ENCODE data around the gene PRSS57. TPM values are rescaled to one million over a fixed set of nuclear protein-coding genes. Genes with fewer than 3 reads are reported as not detected.

The PRSS57 gene
- total RNA-seq, 2 donors from 2014 or later = not detected

DNA sequence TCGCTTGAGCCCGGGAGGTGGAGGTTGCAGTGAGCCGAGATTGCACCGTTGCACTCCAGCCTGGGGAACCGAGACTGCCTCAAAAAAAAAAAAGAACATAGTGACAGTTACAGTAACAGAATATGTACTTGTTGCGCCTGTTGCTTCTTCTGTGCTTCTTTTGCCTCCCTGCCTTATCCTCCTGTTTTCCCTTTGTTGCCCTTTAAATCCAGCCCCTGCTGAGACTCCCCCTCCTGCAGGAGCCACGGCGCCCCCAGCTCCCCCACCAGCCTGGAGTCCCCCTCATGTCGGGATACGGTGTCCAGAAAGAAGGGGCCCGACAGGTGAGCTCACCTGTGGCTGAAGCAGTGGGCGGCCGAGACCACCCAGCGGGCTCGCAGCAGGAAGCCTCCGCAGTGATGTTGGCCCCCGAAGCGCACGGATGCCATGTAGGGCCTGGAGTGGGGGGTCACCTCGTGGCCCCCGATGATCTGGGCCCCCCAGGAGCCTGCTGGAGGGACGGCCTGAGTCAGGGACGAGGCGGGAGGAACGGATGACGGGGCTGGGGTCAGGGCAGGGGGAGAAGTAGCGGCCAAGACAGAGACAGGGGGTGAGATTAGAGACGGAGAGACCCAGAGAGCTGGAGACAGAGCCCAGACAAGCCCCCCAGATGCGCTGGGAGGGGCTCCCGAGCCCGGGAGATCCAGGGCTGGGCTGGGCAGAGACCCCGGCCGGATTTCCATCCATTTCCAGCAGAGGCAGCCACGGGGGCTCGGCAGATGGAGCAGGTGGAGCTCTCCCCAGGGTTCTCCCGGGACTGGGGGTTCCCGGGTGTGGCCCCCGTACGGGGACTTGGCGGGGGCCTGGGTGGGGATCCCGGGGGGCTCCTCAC is 536 bp downstream of the PRSS57 start:
- Histone ChIP-seq H3K27ac (no peak overlapping the region), H3K9me3 (no peaks in the 10 kb centered on the region), H3K9ac (ENCODE audit: low read depth in 2 of 2, low read length in 2 of 2) (no peak overlapping the region), H3K36me3 (no peaks in the 10 kb centered on the region), H3K4me1 (no peaks in the 10 kb centered on the region), H3K4me3 (no peak overlapping the region), H3K27me3 (peaks cover 4% of the 10 kb centered on the region)
- TF ChIP-seq, protein P1, sequence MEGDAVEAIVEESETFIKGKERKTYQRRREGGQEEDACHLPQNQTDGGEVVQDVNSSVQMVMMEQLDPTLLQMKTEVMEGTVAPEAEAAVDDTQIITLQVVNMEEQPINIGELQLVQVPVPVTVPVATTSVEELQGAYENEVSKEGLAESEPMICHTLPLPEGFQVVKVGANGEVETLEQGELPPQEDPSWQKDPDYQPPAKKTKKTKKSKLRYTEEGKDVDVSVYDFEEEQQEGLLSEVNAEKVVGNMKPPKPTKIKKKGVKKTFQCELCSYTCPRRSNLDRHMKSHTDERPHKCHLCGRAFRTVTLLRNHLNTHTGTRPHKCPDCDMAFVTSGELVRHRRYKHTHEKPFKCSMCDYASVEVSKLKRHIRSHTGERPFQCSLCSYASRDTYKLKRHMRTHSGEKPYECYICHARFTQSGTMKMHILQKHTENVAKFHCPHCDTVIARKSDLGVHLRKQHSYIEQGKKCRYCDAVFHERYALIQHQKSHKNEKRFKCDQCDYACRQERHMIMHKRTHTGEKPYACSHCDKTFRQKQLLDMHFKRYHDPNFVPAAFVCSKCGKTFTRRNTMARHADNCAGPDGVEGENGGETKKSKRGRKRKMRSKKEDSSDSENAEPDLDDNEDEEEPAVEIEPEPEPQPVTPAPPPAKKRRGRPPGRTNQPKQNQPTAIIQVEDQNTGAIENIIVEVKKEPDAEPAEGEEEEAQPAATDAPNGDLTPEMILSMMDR (IDR thresholded peaks at IDR 0.05) = no peak
- intact Hi-C loops (cut with DNase I) = no loop called here
- no peak for DNase-seq

DNA sequence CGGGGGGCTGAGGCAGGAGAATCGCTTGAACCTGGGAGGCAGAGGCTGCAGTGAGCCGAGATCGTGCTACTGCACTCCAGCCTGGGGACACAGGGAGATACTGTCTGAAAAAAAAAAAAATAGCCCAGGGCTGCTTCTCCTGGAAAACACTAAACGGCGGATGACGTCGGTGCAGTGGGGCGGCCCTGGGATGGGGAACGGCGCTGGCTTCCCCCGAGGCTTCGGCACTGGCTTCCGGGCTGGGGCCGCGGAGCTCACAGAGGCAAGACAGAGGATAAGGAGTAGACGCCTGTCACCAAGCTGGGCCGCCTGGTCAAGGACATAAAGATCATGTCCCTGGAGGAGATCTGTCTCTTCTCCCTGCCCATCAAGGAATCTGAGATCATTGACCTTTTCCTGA is 5.0 kb downstream of the PRSS57 start:
- Histone ChIP-seq H3K9me3 (no peaks in the 10 kb centered on the region), H3K27me3 (no peaks in the 10 kb centered on the region), H3K4me3 (no peak overlapping the region), H3K4me1 (no peaks in the 10 kb centered on the region), H3K36me3 (no peaks in the 10 kb centered on the region), H3K27ac (no peak overlapping the region), H3K9ac (ENCODE audit: low read depth in 2 of 2, low read length in 2 of 2) (no peak overlapping the region)
- TF ChIP-seq, protein P1 (IDR thresholded peaks at IDR 0.05) = no peak
- no peak for DNase-seq
- intact Hi-C loops (cut with DNase I) = no loop called here

DNA sequence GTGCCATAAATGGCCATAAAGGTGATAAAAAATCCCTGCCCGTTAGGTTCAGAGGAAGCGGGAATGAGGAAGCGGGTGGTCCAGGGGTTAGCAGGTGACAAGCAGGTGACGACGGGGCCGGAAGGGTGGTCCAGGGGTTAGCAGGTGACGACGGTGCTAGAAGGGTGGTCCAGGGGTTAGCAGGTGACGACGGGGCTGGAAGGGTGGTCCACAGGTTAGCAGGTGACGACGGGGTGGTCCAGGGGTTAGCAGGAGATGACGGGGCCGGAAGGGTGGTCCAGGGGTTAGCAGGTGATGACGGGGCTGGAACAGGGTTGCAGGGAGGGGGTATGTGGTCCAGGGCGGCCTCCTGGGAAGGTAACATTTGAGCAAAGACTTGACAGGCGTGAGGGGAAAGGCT is 6.3 kb downstream of the PRSS57 start:
- intact Hi-C loops (cut with DNase I) = no loop called here
- H3K27ac ChIP-seq = no peak overlapping the region
- H3K9ac ChIP-seq (ENCODE audit: low read depth in 2 of 2, low read length in 2 of 2) = no peak overlapping the region
- H3K36me3 ChIP-seq = no peaks in the 10 kb centered on the region
- TF ChIP-seq, protein P1 (IDR thresholded peaks at IDR 0.05) = no peak
- no peaks in the 10 kb centered on the region for H3K27me3 ChIP-seq
- no peak overlapping the region for H3K4me3 ChIP-seq
- H3K4me1 ChIP-seq = no peaks in the 10 kb centered on the region
- no peak for DNase-seq
- no peaks in the 10 kb centered on the region for H3K9me3 ChIP-seq

DNA sequence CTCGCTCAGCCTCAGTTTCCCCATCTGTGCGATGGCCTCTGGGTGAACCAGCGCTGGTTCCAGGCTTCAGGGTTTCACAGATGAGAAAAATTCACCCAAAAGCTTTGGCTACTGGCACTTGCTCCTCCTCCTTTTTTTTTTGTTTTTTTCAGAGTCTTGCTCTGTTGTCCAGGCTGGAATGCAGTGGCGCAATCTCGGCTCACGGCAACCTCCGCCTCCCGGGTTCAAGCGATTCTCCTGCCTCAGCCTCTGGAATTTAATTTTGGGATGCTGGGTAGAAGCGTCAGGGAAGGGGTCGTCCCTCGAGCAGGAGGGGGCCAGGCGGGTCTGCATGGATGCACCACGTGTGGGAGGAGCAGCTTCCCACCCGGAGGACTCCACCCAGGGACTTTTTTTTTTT is 7.0 kb downstream of the PRSS57 start:
- Histone ChIP-seq H3K4me1 (no peaks in the 10 kb centered on the region), H3K36me3 (no peaks in the 10 kb centered on the region), H3K9ac (ENCODE audit: low read depth in 2 of 2, low read length in 2 of 2) (no peak overlapping the region), H3K27me3 (no peaks in the 10 kb centered on the region), H3K27ac (no peak overlapping the region), H3K4me3 (no peak overlapping the region), H3K9me3 (no peaks in the 10 kb centered on the region)
- TF ChIP-seq, protein P1 (IDR thresholded peaks at IDR 0.05) = no peak
- intact Hi-C loops (cut with DNase I) = no loop called here
- no peak for DNase-seq

DNA sequence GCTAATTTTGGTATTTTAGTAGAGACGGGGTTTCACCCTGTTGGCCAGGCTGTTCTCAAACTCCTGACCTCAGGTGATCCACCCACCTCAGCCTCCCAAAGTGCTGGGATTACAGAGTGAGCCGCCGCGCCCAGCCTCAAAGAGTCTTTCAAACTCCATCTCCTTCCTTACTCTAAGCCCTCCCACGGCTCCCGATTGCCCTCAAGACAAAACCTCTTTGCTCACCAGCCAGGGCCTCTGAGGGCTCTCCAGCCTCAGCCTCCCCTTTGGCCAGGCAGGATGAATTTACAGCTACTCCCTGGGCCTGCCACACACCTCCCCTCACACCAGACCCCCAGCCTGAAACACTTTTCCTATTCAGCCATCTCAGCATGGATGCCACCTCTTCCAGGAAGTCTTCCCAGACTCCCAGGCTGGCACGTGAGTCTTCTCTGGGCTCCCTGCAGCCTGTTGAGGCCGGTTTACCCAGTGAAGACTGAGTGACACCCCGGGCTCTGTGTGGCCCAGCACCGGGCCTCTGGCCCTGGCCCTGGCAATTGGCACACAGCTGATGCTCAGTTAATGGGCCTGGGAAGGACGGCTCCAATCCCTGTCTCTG is 7.6 kb downstream of the PRSS57 start:
- DNase-seq = no peak
- Histone ChIP-seq H3K4me3 (no peak overlapping the region), H3K27me3 (no peaks in the 10 kb centered on the region), H3K36me3 (no peaks in the 10 kb centered on the region), H3K9me3 (no peaks in the 10 kb centered on the region), H3K27ac (no peak overlapping the region), H3K9ac (ENCODE audit: low read depth in 2 of 2, low read length in 2 of 2) (no peak overlapping the region), H3K4me1 (no peaks in the 10 kb centered on the region)
- TF ChIP-seq, protein P1 (IDR thresholded peaks at IDR 0.05) = no peak
- intact Hi-C loops (cut with DNase I) = no loop called here

Data from colonic mucosa (tissue), 4 donors.